Measurements from ENCODE around the gene RPL10.

- TF ChIP-seq CTCF (IDR thresholded peaks at IDR 0.05) (no peak), POLR2AphosphoS5 (IDR thresholded peaks at IDR 0.05; ENCODE audit: low read depth, low read length) (0 out of 2 replicates have a peak, but pooled peaks have one; percentile 42)
Measured at GRCh38 chrX:154408659-154409221, 10.6 kb downstream of the RPL10 start.
